HepG2 (cell line): ENCODE data around the gene DPH2. TPM values are rescaled to one million over a fixed set of nuclear protein-coding genes. Genes with fewer than 3 reads are reported as not detected.
A peak's percentile ranks its signal among the peaks of the same experiment; 100 is the strongest.

Experiments
- AGO2 ChIP-seq: fragments of 200-400 bp; formaldehyde crosslinking; optimal IDR thresholded peaks from 2 replicates; pipeline ENCODE3; 2017; ENCODE audit warnings: mild to moderate bottlenecking, low read depth, low read length, moderate library complexity
- ZNF382 ChIP-seq: sonication (generic); formaldehyde crosslinking; IDR thresholded peaks from 2 replicates; pipeline ENCODE4 v1.5.0; 2020; ENCODE audit warnings: missing genetic modification reagents, mild to moderate bottlenecking, borderline replicate concordance
- polyA plus RNA-seq, 8 experiments: library from polyadenylated mRNA; depleted of rRNA in 3 of 8; stranded (reverse) in 7 of 8; unstranded in 1 of 8; fragments of >200 nt; fragmentation: Illumina TruSeq in 4 of 8; extraction: Trizol in 4 of 8; gene quantifications; 2 replicates each; pipeline versions ENCODE4 v1.2.1 to v1.2.3, GENCODE V29; 2011 to 2016; ENCODE audit warnings: low read depth in 4 of 8, missing spikeins in 1 of 8, mixed read lengths in 1 of 8; ENCODE audit not compliant: insufficient read depth in 1 of 8
- total RNA-seq, 5 experiments: library from RNA; depleted of rRNA; stranded (reverse); fragments of >200 nt; fragmentation: Illumina TruSeq; extraction: Trizol; gene quantifications; 2 replicates each; pipeline ENCODE4 v1.2.3, GENCODE V29; 2016; ENCODE audit warnings: low read depth in 1 of 5
- TF ChIP-seq, protein P1 (sequence below): sonication (generic); formaldehyde crosslinking; IDR thresholded peaks from 2 replicates; pipeline ENCODE4 v1.5.0; 2020; ENCODE audit warnings: mild to moderate bottlenecking, missing genetic modification reagents, moderate library complexity
- TF ChIP-seq, protein P2 (sequence below): sonication (generic); formaldehyde crosslinking; IDR thresholded peaks from 2 replicates; pipeline ENCODE4 v1.9.0; 2022; ENCODE audit warnings: low read depth, missing genetic modification reagents
- TF ChIP-seq, protein P3 (sequence below): sonication (generic); formaldehyde crosslinking; IDR thresholded peaks from 2 replicates; pipeline ENCODE4 v1.5.0; 2020; ENCODE audit warnings: mild to moderate bottlenecking, missing genetic modification reagents
- TF ChIP-seq, protein P4 (sequence below): sonication (generic); formaldehyde crosslinking; IDR thresholded peaks from 2 replicates; pipeline ENCODE4 v1.9.0; 2021; ENCODE audit warnings: missing genetic modification reagents, borderline replicate concordance

DPH2 gene
- total and polyA plus RNA-seq, 2 of the 13 experiments (the other 11 are each of a cell fraction or from before 2014, with no cell fraction given), result 32.2 to 38.3 TPM

DNA sequence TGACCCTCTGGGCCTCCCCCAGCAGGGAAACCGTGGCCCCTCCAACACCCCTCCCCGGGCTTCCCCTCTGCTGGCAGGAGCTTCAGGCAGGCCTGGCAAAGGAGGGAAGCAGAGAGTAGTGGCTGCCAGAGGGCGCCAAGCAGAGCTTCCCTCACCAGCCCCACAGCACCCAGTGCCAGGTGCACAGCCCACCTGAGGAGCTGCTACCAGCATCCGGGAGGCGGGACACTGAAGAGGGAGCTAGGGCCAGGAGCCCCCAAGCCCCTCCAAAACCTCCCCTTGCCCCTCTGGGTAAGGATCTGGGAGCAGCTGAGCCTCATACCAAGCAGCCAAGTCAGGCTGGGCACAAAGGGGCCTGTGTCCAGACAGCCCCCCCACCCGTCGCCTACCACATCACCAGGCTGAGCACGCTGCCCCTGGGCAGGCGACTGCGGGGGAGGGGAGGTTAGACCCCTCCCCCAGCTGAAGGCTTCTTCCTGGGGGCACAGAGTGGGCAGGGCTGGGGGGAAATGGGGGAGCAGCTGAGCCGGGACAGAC lies 41.2 kb downstream of the DPH2 start (continued):
- TF ChIP-seq, protein P1, sequence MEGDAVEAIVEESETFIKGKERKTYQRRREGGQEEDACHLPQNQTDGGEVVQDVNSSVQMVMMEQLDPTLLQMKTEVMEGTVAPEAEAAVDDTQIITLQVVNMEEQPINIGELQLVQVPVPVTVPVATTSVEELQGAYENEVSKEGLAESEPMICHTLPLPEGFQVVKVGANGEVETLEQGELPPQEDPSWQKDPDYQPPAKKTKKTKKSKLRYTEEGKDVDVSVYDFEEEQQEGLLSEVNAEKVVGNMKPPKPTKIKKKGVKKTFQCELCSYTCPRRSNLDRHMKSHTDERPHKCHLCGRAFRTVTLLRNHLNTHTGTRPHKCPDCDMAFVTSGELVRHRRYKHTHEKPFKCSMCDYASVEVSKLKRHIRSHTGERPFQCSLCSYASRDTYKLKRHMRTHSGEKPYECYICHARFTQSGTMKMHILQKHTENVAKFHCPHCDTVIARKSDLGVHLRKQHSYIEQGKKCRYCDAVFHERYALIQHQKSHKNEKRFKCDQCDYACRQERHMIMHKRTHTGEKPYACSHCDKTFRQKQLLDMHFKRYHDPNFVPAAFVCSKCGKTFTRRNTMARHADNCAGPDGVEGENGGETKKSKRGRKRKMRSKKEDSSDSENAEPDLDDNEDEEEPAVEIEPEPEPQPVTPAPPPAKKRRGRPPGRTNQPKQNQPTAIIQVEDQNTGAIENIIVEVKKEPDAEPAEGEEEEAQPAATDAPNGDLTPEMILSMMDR (CRISPR knock-in tag), result peak; percentile 23; the same call in 1 of the 2 replicates
- TF ChIP-seq, protein P2, sequence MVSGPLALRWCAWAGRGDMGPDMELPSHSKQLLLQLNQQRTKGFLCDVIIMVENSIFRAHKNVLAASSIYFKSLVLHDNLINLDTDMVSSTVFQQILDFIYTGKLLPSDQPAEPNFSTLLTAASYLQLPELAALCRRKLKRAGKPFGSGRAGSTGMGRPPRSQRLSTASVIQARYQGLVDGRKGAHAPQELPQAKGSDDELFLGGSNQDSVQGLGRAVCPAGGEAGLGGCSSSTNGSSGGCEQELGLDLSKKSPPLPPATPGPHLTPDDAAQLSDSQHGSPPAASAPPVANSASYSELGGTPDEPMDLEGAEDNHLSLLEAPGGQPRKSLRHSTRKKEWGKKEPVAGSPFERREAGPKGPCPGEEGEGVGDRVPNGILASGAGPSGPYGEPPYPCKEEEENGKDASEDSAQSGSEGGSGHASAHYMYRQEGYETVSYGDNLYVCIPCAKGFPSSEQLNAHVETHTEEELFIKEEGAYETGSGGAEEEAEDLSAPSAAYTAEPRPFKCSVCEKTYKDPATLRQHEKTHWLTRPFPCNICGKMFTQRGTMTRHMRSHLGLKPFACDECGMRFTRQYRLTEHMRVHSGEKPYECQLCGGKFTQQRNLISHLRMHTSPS (CRISPR knock-in tag), result 0 out of 2 replicates have a peak, but pooled peaks have one; percentile 43
- TF ChIP-seq, protein P3, sequence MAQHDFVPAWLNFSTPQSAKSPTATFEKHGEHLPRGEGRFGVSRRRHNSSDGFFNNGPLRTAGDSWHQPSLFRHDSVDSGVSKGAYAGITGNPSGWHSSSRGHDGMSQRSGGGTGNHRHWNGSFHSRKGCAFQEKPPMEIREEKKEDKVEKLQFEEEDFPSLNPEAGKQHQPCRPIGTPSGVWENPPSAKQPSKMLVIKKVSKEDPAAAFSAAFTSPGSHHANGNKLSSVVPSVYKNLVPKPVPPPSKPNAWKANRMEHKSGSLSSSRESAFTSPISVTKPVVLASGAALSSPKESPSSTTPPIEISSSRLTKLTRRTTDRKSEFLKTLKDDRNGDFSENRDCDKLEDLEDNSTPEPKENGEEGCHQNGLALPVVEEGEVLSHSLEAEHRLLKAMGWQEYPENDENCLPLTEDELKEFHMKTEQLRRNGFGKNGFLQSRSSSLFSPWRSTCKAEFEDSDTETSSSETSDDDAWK (CRISPR knock-in tag), result no peak
- TF ChIP-seq ZNF382 (CRISPR knock-in tag) (no peak), AGO2 (peak; percentile 28)
- TF ChIP-seq, protein P4, sequence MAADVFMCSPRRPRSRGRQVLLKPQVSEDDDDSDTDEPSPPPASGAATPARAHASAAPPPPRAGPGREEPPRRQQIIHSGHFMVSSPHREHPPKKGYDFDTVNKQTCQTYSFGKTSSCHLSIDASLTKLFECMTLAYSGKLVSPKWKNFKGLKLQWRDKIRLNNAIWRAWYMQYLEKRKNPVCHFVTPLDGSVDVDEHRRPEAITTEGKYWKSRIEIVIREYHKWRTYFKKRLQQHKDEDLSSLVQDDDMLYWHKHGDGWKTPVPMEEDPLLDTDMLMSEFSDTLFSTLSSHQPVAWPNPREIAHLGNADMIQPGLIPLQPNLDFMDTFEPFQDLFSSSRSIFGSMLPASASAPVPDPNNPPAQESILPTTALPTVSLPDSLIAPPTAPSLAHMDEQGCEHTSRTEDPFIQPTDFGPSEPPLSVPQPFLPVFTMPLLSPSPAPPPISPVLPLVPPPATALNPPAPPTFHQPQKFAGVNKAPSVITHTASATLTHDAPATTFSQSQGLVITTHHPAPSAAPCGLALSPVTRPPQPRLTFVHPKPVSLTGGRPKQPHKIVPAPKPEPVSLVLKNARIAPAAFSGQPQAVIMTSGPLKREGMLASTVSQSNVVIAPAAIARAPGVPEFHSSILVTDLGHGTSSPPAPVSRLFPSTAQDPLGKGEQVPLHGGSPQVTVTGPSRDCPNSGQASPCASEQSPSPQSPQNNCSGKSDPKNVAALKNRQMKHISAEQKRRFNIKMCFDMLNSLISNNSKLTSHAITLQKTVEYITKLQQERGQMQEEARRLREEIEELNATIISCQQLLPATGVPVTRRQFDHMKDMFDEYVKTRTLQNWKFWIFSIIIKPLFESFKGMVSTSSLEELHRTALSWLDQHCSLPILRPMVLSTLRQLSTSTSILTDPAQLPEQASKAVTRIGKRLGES (CRISPR knock-in tag), result no peak
